Gastroesophageal sphincter (tissue), 3 donors: Measurements from ENCODE around the gene PCNX4.

ENCODE experiments used
- EP300 ChIP-seq: sonication (generic); formaldehyde crosslinking; IDR thresholded peaks from one replicate; pipeline ENCODE4 v1.6.1; 2017; ENCODE audit warnings: antibody characterized with exemption, mild to moderate bottlenecking
- POLR2A ChIP-seq, 2 donors: fragments of 450-650 bp; IDR thresholded peaks; one replicate each; pipeline ENCODE4 v1.6.1; 2017; ENCODE audit warnings: antibody characterized with exemption in 2 of 2, mild to moderate bottlenecking in 2 of 2, moderate library complexity in 1 of 2
- POLR2AphosphoS5 ChIP-seq: sonication (generic); formaldehyde crosslinking; IDR thresholded peaks from one replicate; pipeline ENCODE4 v1.6.1; 2017; ENCODE audit warnings: antibody characterized with exemption
- TF ChIP-seq, protein P1 (sequence below), 4 experiments: fragments of 200-600 bp in 2 of 4; fragments of 450-650 bp in 2 of 4; sonication (generic) in 1 of 4; IDR thresholded peaks; one replicate each; pipeline ENCODE4 v1.5.1; 2017 to 2019; ENCODE audit warnings: antibody characterized with exemption in 4 of 4, mild to moderate bottlenecking in 2 of 4, moderate library complexity in 2 of 4

DNA sequence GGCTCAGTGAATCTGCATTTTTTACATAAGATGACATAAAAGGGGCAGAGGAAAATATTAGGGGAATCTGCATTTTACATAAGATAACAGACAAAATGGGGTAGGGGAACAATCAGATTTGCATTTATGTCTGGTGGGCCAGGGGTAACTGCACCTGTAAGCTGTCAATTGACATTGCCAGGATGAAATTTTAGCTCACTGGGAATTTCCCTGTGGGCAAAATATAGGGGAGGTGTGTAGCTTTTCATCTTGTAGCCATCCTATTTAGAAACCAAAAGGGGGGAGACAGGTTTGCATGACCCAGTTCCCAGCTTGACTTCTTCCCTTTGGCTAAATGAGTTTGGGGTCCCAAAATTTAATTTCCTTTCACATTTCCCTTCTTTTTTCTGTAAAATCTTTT is 3.5 kb downstream of the PCNX4 start:
- TF ChIP-seq, protein P1, sequence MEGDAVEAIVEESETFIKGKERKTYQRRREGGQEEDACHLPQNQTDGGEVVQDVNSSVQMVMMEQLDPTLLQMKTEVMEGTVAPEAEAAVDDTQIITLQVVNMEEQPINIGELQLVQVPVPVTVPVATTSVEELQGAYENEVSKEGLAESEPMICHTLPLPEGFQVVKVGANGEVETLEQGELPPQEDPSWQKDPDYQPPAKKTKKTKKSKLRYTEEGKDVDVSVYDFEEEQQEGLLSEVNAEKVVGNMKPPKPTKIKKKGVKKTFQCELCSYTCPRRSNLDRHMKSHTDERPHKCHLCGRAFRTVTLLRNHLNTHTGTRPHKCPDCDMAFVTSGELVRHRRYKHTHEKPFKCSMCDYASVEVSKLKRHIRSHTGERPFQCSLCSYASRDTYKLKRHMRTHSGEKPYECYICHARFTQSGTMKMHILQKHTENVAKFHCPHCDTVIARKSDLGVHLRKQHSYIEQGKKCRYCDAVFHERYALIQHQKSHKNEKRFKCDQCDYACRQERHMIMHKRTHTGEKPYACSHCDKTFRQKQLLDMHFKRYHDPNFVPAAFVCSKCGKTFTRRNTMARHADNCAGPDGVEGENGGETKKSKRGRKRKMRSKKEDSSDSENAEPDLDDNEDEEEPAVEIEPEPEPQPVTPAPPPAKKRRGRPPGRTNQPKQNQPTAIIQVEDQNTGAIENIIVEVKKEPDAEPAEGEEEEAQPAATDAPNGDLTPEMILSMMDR (IDR thresholded peaks at IDR 0.05), result no peak
- no peak for TF ChIP-seq POLR2AphosphoS5
- no peak for TF ChIP-seq POLR2A (IDR thresholded peaks at IDR 0.05)
- no peak for TF ChIP-seq EP300
